ENCODE measurements around the gene PMFBP1. TPM values are rescaled to one million over a fixed set of nuclear protein-coding genes. Genes with fewer than 3 reads are reported as not detected.
"Not testable (repeated sequence)": the region's sequence is repeated elsewhere in the genome, so short reads cannot be mapped to it uniquely, and the experiment has no call there.

PMFBP1 gene
- total RNA-seq, 1 donor from 2014 or later: 0.39 TPM

DNA sequence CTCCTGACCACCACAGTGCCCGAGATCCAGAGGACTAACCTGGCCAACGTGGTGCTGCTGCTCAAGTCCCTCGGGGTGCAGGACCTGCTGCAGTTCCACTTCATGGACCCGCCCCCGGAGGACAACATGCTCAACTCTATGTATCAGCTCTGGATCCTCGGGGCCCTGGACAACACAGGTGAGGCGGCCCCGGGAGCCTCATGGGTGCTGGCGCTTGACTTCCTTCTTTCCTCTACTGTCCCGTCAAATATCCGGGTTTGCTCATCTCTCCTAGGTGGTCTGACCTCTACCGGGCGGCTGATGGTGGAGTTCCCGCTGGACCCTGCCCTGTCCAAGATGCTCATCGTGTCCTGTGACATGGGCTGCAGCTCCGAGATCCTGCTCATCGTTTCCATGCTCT lies 64.6 kb downstream of the PMFBP1 start:
- peak; percentile 83 for DNase-seq (ENCODE audit: low spot score)

- DNase-seq (ENCODE audit: low spot score): no peak
Measured at GRCh38 chr16:72105978-72106377, 66.0 kb downstream of the PMFBP1 start.

- peak; percentile 64 for DNase-seq (ENCODE audit: low spot score)
Measured at GRCh38 chr16:72104905-72105304, 67.0 kb downstream of the PMFBP1 start.

- no peak for DNase-seq (ENCODE audit: low spot score)
Measured at GRCh38 chr16:72101195-72101594, 70.8 kb downstream of the PMFBP1 start.

GRCh38 chr16:72099377-72099818 lies 72.6 kb downstream of the PMFBP1 start:
- no peak for DNase-seq (ENCODE audit: low spot score)

- no peak for DNase-seq (ENCODE audit: low spot score)
Measured at GRCh38 chr16:72098936-72099335, 73.0 kb downstream of the PMFBP1 start.

- DNase-seq (ENCODE audit: low spot score): no peak
Measured at GRCh38 chr16:72094266-72094610, 77.7 kb downstream of the PMFBP1 start.

DNA sequence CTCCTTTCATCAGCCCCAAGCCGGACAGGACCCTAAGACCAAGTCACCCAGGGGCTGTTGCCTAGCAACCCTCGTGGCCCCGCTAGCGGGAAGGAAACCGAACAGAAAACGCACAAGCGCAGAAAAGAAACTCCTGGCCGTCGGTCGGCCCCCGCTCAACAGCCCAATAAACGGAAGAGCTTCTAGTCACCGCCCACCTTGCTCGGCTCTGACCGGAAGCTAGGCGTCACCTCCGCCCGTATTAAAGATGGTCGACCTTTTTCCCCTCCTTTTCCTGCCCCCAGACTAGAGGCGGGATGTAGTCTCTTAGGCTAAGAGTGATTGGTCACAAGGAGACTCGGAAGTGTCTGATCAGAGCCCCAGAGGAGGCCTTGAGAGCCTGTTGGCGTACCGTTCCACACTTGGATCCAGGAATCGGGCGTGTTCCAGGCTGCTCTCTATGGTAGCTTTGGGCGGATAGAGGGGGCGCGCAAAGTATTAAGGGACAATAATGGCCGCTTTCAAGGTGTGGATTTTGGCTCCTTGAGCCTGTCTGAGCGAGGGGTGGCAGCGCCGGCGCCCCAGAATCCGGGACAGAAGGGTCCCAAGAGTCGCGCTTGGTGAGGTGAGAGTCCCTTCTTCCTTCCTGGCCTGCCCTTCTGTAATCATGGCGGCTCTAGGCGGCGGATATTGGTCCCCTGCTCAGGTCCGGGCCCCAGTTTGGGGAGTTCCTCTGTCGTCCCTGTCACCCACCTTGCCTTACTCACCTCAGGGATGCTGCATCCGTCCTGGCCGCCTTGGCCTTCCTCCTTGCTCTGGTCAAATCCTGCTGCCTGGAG lies 78.3 kb downstream of the PMFBP1 start, which contains the start of the genes DHX38 and TXNL4B:
DHX38 (plus strand) TSS at position 400 of the 818 bp plus-strand sequence. CDS start 2,311 bp downstream, outside the sequence.
TXNL4B (minus strand) TSS at position 173 of the 818 bp plus-strand sequence. CDS start 2,871 bp downstream, outside the sequence.
- DNase-seq (ENCODE audit: low spot score): peak; percentile 95

GRCh38 chr16:72092832-72093447 lies 79.0 kb downstream of the PMFBP1 start:
- no peak for DNase-seq (ENCODE audit: low spot score)

DNA sequence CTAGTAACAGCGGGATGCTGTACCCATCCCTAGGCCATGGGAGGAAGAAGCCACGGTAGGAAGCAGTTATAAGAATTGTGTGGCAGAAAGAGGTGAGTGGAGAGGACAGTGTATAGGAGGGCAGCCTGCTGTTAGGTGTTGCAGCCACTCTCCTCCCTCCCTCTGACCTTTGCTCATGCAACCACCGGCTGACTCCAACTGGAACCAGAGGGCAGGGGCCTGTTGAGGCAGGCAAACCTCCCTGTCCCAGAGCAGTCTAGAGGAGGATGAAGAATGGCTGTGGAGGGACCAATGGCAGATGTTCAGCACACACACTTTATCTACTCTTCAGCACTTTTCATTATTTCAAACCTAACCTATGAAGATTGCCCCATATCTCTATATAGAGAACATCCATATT lies 80.7 kb downstream of the PMFBP1 start:
- no peak for DNase-seq (ENCODE audit: low spot score)

DNA sequence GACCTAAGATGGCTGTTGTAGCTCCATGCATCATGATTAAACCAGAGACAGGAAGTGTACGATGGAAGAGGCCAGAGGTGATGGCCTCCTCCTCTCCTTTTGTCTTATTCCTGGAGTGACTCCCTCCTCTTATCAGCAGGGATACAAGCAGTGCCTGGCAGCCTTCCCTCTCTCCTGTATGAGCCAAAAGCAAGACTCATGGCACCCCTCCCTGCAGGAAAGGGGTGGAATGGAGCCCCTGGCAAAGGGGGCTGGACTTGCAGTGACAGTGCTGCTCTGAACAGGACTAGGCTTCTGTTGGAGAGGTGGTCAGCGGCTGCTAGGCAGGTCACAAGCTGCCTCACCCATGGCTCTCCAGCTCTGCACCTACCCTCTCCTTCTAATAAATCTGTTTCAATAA lies 87.0 kb downstream of the PMFBP1 start:
- no peak for DNase-seq (ENCODE audit: low spot score)

- no peak for DNase-seq (ENCODE audit: low spot score)
Measured at GRCh38 chr16:72084445-72084844, 87.5 kb downstream of the PMFBP1 start.

DNA sequence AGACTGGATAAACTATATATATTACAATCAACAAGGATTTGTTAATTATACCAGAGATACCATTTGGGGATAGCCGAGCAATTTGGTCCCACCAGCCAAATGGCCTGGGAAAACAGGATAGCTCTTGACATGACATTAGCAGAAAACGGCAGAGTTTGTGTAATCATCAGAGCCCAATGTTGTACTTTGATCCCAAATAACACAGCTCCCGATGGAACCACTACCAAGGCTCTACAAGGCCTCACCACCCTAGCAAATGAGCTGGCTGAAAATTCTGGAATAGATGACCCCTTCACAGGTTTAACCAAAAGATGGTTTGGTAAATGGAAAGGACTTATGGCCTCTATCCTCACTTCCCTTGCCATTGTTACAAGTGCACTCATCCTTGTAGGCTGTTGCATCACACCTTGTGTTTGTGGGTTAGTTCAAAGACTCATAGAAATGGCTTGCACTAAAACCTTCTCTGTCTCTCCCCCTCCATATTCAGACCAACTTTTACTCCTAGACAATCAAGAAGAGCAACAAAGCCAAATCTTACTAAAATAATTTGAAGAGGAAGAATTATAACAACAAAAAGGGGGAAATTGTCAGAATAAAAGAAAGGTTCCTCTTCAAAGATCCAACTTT lies 88.1 kb downstream of the PMFBP1 start:
- DNase-seq (ENCODE audit: low spot score): no peak

DNA sequence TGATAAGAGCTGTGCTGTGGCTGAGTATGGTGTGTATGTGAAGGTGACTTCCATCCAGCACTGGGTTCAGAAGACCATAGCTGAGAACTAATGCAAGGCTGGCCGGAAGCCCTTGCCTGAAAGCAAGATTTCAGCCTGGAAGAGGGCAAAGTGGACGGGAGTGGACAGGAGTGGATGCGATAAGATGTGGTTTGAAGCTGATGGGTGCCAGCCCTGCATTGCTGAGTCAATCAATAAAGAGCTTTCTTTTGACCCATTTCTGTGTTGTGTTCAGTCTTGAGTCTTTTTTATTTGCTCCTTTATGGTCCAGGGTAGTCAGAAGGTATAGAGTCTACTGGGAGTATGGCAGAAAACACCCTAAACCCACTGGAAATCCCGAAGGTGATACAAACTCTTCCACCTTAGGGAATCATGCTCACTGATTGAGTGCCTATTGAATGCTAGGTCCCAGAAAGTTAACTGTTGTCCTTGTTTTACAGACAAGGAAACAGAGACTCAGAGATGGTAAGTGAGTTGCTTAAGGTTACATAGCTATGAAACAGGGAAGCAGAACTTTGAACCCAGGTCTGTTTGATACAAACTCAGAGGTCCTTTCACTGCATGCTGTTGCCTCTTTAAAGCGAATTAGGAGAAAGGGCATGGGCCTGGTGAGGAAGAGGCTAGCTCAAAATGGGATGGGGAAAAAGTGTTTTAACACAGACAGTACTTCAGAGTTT lies 94.8 kb downstream of the PMFBP1 start:
- DNase-seq (ENCODE audit: low spot score): not testable (repeated sequence)

GRCh38 chr16:72075067-72075466 lies 96.9 kb downstream of the PMFBP1 start:
- not testable (repeated sequence) for DNase-seq (ENCODE audit: low spot score)

- no peak for DNase-seq (ENCODE audit: low spot score)
Measured at GRCh38 chr16:72073560-72074230, 98.3 kb downstream of the PMFBP1 start.

DNA sequence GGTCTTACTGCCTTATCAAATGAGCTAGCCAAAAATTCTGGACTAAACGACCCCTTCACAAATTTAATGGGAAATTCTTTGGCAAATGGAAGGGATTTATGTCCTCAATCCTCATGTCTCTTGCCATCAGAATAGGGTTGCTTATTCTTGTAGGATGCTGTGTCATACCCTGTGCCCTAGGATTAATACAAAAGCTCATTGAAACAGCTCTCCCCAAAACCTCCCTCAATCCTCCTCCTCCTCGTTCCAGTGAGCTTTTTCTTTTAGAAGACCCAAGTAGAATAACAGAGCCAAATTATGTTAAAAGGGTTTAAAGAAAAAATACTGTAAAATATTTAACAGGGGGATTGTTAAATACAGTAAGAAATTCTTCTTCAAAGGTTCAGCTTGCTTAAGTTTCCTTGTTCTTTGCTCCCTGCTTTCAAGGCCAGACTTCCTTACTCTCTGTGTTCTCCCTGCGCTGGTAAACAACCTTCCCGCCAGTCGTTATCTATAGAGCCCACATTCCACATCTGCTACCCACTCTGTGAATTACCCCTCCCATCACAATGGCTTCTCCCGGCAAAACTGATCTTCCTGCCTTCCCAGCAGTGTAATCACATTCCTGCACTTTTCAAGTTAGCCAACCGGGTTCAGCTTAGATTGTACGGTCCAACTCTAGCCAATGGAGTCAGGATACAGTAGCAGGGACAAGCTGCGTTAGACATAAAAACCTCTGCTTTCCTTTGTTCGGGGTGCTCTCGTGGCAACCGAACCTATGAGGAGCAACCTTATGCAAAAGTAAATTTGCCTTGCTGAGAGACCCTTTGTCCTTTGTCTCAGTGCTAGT lies 99.2 kb downstream of the PMFBP1 start:
- DNase-seq (ENCODE audit: low spot score): no peak

All from mesenteric fat pad (tissue), 1 donor.